HCT116 (cell line): Measurements from ENCODE around the gene ZNF470.

ENCODE experiments used
- ELF1 ChIP-seq: IDR thresholded peaks from 2 replicates; pipeline ENCODE4 v1.6.1; 2012; ENCODE audit warnings: low read depth, borderline replicate concordance
- EZH2 ChIP-seq: fragments of 200-600 bp; sonication (generic); IDR thresholded peaks from 2 replicates; pipeline ENCODE4 v1.6.1; 2017; ENCODE audit warnings: antibody characterized with exemption, mixed run types
- POLR2A ChIP-seq: IDR thresholded peaks from 2 replicates; pipeline ENCODE4 v1.7.0; 2011; ENCODE audit warnings: borderline replicate concordance; ENCODE audit not compliant: insufficient read depth, insufficient read length; ENCODE audit errors: extremely low read depth
- POLR2AphosphoS5 ChIP-seq: IDR thresholded peaks from 2 replicates; pipeline ENCODE4 v1.6.1; 2011; ENCODE audit warnings: mild to moderate bottlenecking, low read depth, low read length, moderate library complexity
- TCF7L2 ChIP-seq: IDR thresholded peaks from 2 replicates; pipeline ENCODE4 v1.7.0; 2011; ENCODE audit warnings: borderline replicate concordance, inconsistent platforms; ENCODE audit not compliant: insufficient read depth, insufficient read length; ENCODE audit errors: extremely low read depth
- YY1 ChIP-seq: IDR thresholded peaks from 2 replicates; pipeline ENCODE4 v1.6.1; 2011; ENCODE audit warnings: low read length, low read depth, moderate library complexity, mild to moderate bottlenecking; ENCODE audit not compliant: insufficient replicate concordance; ENCODE audit errors: extremely low read depth
- TF ChIP-seq, protein P1 (sequence below), 3 experiments: fragments of 200-600 bp in 1 of 3; sonication (generic) in 1 of 3; IDR thresholded peaks in 2 of 3; conservative IDR thresholded peaks in 1 of 3; 2 replicates each; pipeline ENCODE4 v1.5.1; 2012 to 2017; ENCODE audit warnings: low read depth in 2 of 3, low read length in 2 of 3, antibody characterized with exemption in 1 of 3, borderline replicate concordance in 1 of 3, control low read depth in 1 of 3, mild to moderate bottlenecking in 1 of 3, mixed read lengths in 1 of 3, mixed run types in 1 of 3, moderate library complexity in 1 of 3; ENCODE audit not compliant: insufficient read depth in 1 of 3
- TF ChIP-seq, protein P2 (sequence below): IDR thresholded peaks from 2 replicates; pipeline ENCODE4 v1.6.1; 2012; ENCODE audit warnings: low read depth

DNA sequence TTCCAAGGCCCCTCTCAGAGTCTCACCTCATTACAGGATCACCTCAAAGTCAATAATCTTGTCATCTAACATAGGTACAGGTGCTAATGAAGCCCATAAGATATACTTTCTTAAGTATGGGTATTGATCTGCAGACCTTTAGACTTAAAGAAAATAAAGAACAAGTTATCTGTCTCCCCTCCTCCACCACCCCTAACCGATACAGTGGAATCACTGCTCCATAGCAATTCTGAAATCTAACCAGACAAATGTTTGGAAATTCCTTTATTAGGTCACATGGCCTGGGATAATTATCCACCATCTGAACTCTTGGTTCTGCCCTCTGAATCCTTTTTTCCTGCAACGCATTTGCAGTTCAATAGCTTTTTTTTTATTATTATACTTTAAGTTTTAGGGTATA, 4.5 kb upstream of the ZNF470 start:
- no peak for TF ChIP-seq POLR2A
- TF ChIP-seq, protein P1, sequence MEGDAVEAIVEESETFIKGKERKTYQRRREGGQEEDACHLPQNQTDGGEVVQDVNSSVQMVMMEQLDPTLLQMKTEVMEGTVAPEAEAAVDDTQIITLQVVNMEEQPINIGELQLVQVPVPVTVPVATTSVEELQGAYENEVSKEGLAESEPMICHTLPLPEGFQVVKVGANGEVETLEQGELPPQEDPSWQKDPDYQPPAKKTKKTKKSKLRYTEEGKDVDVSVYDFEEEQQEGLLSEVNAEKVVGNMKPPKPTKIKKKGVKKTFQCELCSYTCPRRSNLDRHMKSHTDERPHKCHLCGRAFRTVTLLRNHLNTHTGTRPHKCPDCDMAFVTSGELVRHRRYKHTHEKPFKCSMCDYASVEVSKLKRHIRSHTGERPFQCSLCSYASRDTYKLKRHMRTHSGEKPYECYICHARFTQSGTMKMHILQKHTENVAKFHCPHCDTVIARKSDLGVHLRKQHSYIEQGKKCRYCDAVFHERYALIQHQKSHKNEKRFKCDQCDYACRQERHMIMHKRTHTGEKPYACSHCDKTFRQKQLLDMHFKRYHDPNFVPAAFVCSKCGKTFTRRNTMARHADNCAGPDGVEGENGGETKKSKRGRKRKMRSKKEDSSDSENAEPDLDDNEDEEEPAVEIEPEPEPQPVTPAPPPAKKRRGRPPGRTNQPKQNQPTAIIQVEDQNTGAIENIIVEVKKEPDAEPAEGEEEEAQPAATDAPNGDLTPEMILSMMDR (IDR thresholded peaks at IDR 0.05 in 2 of 3, conservative IDR thresholded peaks at IDR 0.05 in 1 of 3; ENCODE audit: borderline replicate concordance in 1 of 3, insufficient read depth in 1 of 3, low read depth in 2 of 3, low read length in 2 of 3), result no peak
- no peak for TF ChIP-seq POLR2AphosphoS5
- no peak for TF ChIP-seq EZH2
- no peak for TF ChIP-seq ELF1
- TF ChIP-seq TCF7L2, result no peak
- TF ChIP-seq YY1, result no peak
- TF ChIP-seq, protein P2, sequence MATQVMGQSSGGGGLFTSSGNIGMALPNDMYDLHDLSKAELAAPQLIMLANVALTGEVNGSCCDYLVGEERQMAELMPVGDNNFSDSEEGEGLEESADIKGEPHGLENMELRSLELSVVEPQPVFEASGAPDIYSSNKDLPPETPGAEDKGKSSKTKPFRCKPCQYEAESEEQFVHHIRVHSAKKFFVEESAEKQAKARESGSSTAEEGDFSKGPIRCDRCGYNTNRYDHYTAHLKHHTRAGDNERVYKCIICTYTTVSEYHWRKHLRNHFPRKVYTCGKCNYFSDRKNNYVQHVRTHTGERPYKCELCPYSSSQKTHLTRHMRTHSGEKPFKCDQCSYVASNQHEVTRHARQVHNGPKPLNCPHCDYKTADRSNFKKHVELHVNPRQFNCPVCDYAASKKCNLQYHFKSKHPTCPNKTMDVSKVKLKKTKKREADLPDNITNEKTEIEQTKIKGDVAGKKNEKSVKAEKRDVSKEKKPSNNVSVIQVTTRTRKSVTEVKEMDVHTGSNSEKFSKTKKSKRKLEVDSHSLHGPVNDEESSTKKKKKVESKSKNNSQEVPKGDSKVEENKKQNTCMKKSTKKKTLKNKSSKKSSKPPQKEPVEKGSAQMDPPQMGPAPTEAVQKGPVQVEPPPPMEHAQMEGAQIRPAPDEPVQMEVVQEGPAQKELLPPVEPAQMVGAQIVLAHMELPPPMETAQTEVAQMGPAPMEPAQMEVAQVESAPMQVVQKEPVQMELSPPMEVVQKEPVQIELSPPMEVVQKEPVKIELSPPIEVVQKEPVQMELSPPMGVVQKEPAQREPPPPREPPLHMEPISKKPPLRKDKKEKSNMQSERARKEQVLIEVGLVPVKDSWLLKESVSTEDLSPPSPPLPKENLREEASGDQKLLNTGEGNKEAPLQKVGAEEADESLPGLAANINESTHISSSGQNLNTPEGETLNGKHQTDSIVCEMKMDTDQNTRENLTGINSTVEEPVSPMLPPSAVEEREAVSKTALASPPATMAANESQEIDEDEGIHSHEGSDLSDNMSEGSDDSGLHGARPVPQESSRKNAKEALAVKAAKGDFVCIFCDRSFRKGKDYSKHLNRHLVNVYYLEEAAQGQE, result no peak
